Inflammatory macrophage treated with lipopolysaccharide for 4 hours (primary cell): ENCODE results near the gene EPB41L4B.

Experiments used
- DNase-seq: peaks from one replicate; pipeline ENCODE4 v3.0.0-alpha.2; 2020

EPB41L4B gene

GRCh38 chr9:109192732-109193361 is 128.0 kb downstream of the EPB41L4B start:
- DNase-seq = no peak

GRCh38 chr9:109191746-109192145 is 129.1 kb downstream of the EPB41L4B start:
- DNase-seq = no peak

GRCh38 chr9:109190151-109190550 is 130.7 kb downstream of the EPB41L4B start:
- DNase-seq = no peak

GRCh38 chr9:109186857-109187520 is 133.9 kb downstream of the EPB41L4B start:
- no peak for DNase-seq

GRCh38 chr9:109182940-109183798 is 137.7 kb downstream of the EPB41L4B start:
- DNase-seq = no peak

- no peak for DNase-seq
Observed at GRCh38 chr9:109182550-109182939, 138.3 kb downstream of the EPB41L4B start.

- DNase-seq = no peak
Observed at GRCh38 chr9:109181284-109181683, 139.6 kb downstream of the EPB41L4B start.

GRCh38 chr9:109179801-109180523 is 140.9 kb downstream of the EPB41L4B start:
- DNase-seq = no peak

- no peak for DNase-seq
Observed at GRCh38 chr9:109176963-109177362, 143.9 kb downstream of the EPB41L4B start.

- no peak for DNase-seq
Observed at GRCh38 chr9:109176386-109176785, 144.5 kb downstream of the EPB41L4B start.

GRCh38 chr9:109172935-109173334 is 147.9 kb downstream of the EPB41L4B start:
- DNase-seq = no peak

GRCh38 chr9:109171926-109172325 is 148.9 kb downstream of the EPB41L4B start:
- DNase-seq = no peak

GRCh38 chr9:109168170-109168569 is 152.7 kb downstream of the EPB41L4B start:
- DNase-seq = no peak

- no peak for DNase-seq
Observed at GRCh38 chr9:109167716-109168115, 153.1 kb downstream of the EPB41L4B start.

GRCh38 chr9:109166771-109167601 is 153.9 kb downstream of the EPB41L4B start, which contains the start of gene FRRS1L:
FRRS1L (minus strand) TSS chr9:109167249; CDS start chr9:109167138, 111 bp downstream.
- DNase-seq = no peak

- no peak for DNase-seq
Observed at GRCh38 chr9:109166171-109166770, 154.6 kb downstream of the EPB41L4B start.

- DNase-seq = no peak
Observed at GRCh38 chr9:109164042-109164441, 156.8 kb downstream of the EPB41L4B start.

GRCh38 chr9:109163194-109163593 is 157.7 kb downstream of the EPB41L4B start:
- DNase-seq = no peak

- DNase-seq = no peak
Observed at GRCh38 chr9:109162677-109163076, 158.2 kb downstream of the EPB41L4B start.

GRCh38 chr9:109161471-109161870 is 159.4 kb downstream of the EPB41L4B start:
- DNase-seq = no peak

GRCh38 chr9:109159583-109159982 is 161.3 kb downstream of the EPB41L4B start:
- no peak for DNase-seq

GRCh38 chr9:109158651-109159050 is 162.2 kb downstream of the EPB41L4B start:
- no peak for DNase-seq
